Skeletal muscle tissue (tissue), 4 donors: Measurements from ENCODE around the gene HECTD4. TPM values are rescaled to one million over a fixed set of nuclear protein-coding genes. Genes with fewer than 3 reads are reported as not detected.
"Not testable (repeated sequence)": the region's sequence is repeated elsewhere in the genome, so short reads cannot be mapped to it uniquely, and the experiment has no call there.

Experiments used
- H3K27ac ChIP-seq: one replicate; pipeline ENCODE4 v1.7.0; 2013; ENCODE audit warnings: mild to moderate bottlenecking, low read depth, low read length, inconsistent platforms
- H3K27me3 ChIP-seq, 3 donors: one replicate each; pipeline ENCODE4 v1.7.0; 2013; ENCODE audit warnings: low read length in 3 of 3; ENCODE audit not compliant: control insufficient read depth in 3 of 3, insufficient read depth in 3 of 3
- H3K36me3 ChIP-seq, 3 donors: one replicate each; pipeline ENCODE4 v1.7.0; 2013; ENCODE audit warnings: low read length in 3 of 3; ENCODE audit not compliant: control insufficient read depth in 3 of 3, insufficient read depth in 3 of 3
- H3K4me1 ChIP-seq, 3 donors: one replicate each; pipeline ENCODE4 v1.7.0; 2013; ENCODE audit warnings: low read length in 3 of 3, mild to moderate bottlenecking in 3 of 3; ENCODE audit not compliant: control insufficient read depth in 3 of 3, insufficient read depth in 3 of 3
- H3K4me3 ChIP-seq, 3 donors: one replicate each; pipeline ENCODE4 v1.7.0; 2013; ENCODE audit warnings: low read length in 3 of 3
- H3K9ac ChIP-seq, 3 donors: one replicate each; pipeline ENCODE4 v1.7.0; 2013; ENCODE audit warnings: low read length in 3 of 3, mild to moderate bottlenecking in 3 of 3, moderate library complexity in 2 of 3, low read depth in 1 of 3
- H3K9me3 ChIP-seq, 3 donors: one replicate each; pipeline ENCODE4 v1.7.0; 2013; ENCODE audit warnings: low read length in 3 of 3; ENCODE audit not compliant: control insufficient read depth in 3 of 3
- total RNA-seq: library from RNA; depleted of rRNA; stranded (reverse); fragments of >200 nt; gene quantifications from one replicate; pipeline ENCODE4 v1.2.3, GENCODE V29; 2014
- donor health status: Osteomylitis.

The HECTD4 gene
- total RNA-seq, 1 donor from 2014 or later = 63.7 TPM

DNA sequence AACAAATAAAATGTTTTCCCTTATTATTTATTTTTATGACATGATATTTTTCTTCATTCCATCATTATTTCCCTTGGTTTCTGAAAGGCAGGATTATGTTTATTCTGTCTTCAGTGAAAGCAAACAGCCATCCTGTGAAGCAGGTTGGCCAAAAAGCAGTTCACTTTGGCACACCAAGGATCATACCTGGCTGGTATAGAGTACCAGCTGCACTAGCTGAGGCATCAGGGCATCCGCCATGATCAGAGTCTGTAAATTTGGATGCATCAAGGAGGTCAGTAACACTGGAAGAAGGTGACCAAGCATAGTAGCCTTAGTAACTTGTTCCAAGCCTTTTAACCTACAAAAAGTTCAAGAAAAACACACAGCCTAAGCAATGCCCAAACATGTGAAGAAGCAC lies 123.3 kb downstream of the HECTD4 start:
- Histone ChIP-seq H3K4me1 (no peaks in the 10 kb centered on the region), H3K27ac (no peak overlapping the region), H3K4me3 (no peak overlapping the region), H3K36me3 (peaks cover 8 to 51% (median 41%) of the 10 kb centered on the region in 3 donors), H3K27me3 (no peaks in the 10 kb centered on the region), H3K9me3 (no peaks in the 10 kb centered on the region), H3K9ac (no peak overlapping the region)

- Histone ChIP-seq H3K9ac (no peak overlapping the region), H3K4me1 (no peaks in the 10 kb centered on the region), H3K27me3 (no peaks in the 10 kb centered on the region), H3K9me3 (no peaks in the 10 kb centered on the region), H3K27ac (no peak overlapping the region), H3K36me3 (peaks cover 14 to 64% (median 52%) of the 10 kb centered on the region in 3 donors), H3K4me3 (no peak overlapping the region)
Observed at GRCh38 chr12:112256780-112257179, 125.5 kb downstream of the HECTD4 start.

GRCh38 chr12:112252184-112252583 lies 130.0 kb downstream of the HECTD4 start:
- peaks cover 23 to 68% (median 51%) of the 10 kb centered on the region in 3 donors for H3K36me3 ChIP-seq

GRCh38 chr12:112244902-112245301 lies 137.3 kb downstream of the HECTD4 start:
- H3K27me3 ChIP-seq, H3K4me1 ChIP-seq, H3K9ac ChIP-seq, H3K9me3 ChIP-seq, H3K27ac ChIP-seq, H3K4me3 ChIP-seq: not testable (repeated sequence)
- peaks cover 22 to 54% (median 52%) of the 10 kb centered on the region in 3 donors for H3K36me3 ChIP-seq

More at GRCh38 chr12:112252184-112252583, 130.0 kb downstream of the HECTD4 start:
- Histone ChIP-seq H3K9me3 (no peaks in the 10 kb centered on the region), H3K9ac (no peak overlapping the region), H3K4me3 (no peak overlapping the region), H3K4me1 (no peaks in the 10 kb centered on the region), H3K27me3 (no peaks in the 10 kb centered on the region), H3K27ac (no peak overlapping the region)

DNA sequence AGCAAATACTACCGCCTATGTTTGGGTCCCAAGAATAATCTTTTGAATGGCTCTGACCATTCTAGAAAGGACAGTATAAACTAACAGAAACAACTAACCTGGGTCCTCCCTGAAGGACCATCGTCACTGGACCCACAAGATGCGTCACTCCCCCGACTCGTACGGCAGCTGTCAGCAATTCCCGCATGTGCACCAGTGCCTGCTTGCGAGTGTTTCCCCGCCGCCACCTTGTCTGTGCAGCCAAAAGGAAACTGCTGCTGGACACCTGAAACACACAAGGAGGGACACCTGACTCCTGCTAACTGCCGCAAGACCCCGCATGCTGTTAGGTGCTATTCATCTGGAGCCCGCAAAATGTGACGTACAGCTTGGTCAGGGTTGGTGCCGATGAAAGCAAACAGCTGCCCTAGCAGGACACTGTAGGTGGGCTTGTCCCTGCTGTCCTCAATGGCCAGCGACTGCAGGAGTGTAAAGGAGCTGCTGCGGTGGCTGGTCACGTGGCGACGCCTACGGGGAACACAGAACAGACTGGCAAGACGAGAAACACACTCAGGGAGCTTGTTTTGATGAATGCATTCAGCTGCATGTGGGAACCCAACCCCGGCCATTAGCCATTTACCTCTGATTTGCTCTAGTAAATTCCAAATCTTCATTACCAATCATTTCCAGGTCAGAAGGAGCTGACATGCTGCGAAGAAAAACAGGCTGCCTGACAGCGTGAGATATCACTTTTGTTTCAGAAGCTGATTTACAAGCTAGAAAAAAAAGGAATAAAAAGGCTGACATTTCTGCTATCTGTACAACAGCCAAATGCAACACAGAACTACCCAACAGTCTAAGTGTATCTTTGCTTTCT lies 138.7 kb downstream of the HECTD4 start:
- H3K27me3 ChIP-seq = no peaks in the 10 kb centered on the region
- H3K4me3 ChIP-seq = no peak overlapping the region
- no peak overlapping the region for H3K9ac ChIP-seq
- H3K4me1 ChIP-seq = no peaks in the 10 kb centered on the region
- no peaks in the 10 kb centered on the region for H3K9me3 ChIP-seq
- H3K36me3 ChIP-seq = peaks cover 29 to 62% (median 61%) of the 10 kb centered on the region in 3 donors
- H3K27ac ChIP-seq = no peak overlapping the region

GRCh38 chr12:112241176-112241575 lies 141.1 kb downstream of the HECTD4 start:
- Histone ChIP-seq H3K4me1 (no peaks in the 10 kb centered on the region), H3K9me3 (no peaks in the 10 kb centered on the region), H3K4me3 (no peak overlapping the region), H3K9ac (no peak overlapping the region), H3K27me3 (no peaks in the 10 kb centered on the region), H3K36me3 (peaks cover 30 to 66% (median 59%) of the 10 kb centered on the region in 3 donors), H3K27ac (no peak overlapping the region)

DNA sequence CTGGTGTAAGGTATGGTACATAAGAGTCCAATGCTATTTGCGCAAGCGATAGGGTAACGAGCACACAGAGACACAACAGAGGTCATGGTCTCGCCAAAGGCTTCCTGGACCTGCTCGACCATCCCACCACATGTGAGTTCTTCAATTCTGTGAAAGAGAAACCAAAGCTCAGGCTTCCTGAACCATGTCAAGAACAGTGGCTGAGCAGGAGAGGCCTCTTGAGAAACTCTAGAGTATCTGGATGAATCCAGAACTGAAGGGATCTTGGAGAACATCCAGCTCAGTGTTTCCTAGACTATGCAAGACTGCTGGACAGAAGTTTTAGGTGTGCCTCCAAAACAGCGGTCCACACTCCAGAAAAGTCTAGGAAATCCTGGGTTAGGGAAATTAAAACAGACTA lies 142.3 kb downstream of the HECTD4 start:
- H3K9ac ChIP-seq = no peak overlapping the region
- no peak overlapping the region for H3K27ac ChIP-seq
- no peaks in the 10 kb centered on the region for H3K27me3 ChIP-seq
- H3K4me3 ChIP-seq = no peak overlapping the region
- H3K4me1 ChIP-seq = no peaks in the 10 kb centered on the region
- peaks cover 37 to 73% (median 57%) of the 10 kb centered on the region in 3 donors for H3K36me3 ChIP-seq
- no peaks in the 10 kb centered on the region for H3K9me3 ChIP-seq

DNA sequence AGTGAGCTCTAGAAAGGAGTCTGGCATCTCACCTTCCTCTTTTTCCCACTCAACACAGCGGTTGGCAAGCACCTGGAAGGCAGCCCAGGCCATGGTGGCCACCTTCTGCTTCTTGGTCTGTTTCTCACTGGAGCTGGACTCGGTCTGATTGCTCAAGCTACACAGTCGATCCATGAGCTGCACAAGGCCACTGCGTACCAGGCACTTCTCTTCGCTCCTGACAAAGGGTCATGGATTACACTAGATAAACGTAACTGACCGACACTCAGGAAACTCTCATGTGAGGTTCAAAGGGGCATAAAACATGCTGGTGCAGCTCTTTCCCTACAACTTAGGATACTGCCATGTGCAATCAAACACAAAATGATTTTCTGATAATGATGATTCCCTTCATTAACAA lies 143.2 kb downstream of the HECTD4 start:
- Histone ChIP-seq H3K36me3 (peaks cover 42 to 81% (median 61%) of the 10 kb centered on the region in 3 donors), H3K27me3 (no peaks in the 10 kb centered on the region), H3K4me3 (no peak overlapping the region), H3K4me1 (no peaks in the 10 kb centered on the region), H3K27ac (no peak overlapping the region), H3K9ac (no peak overlapping the region), H3K9me3 (no peaks in the 10 kb centered on the region)

DNA sequence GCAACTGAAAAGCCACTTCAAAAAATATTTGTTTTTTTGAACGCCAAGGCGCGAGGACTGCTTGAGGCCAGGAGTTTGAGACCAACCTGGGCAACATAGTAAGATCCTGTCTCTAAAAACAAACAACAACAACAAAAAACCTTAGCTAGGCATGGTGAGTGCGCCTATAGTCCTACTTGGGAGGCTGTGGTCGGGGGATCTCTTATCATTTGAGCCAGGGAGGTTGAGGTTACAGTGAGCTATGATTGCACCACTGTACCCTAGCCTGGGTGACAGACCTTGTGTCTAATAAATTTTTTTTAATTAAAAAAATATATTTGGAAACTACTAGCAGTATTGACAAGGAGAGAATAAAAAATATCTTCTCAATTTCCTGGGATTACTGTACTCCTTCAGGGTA lies 143.8 kb downstream of the HECTD4 start:
- H3K4me3 ChIP-seq = no peak overlapping the region
- H3K9ac ChIP-seq = no peak overlapping the region
- peaks cover 42 to 79% (median 56%) of the 10 kb centered on the region in 3 donors for H3K36me3 ChIP-seq
- no peak overlapping the region for H3K27ac ChIP-seq
- H3K9me3 ChIP-seq = no peaks in the 10 kb centered on the region
- H3K27me3 ChIP-seq = no peaks in the 10 kb centered on the region
- H3K4me1 ChIP-seq = no peaks in the 10 kb centered on the region

DNA sequence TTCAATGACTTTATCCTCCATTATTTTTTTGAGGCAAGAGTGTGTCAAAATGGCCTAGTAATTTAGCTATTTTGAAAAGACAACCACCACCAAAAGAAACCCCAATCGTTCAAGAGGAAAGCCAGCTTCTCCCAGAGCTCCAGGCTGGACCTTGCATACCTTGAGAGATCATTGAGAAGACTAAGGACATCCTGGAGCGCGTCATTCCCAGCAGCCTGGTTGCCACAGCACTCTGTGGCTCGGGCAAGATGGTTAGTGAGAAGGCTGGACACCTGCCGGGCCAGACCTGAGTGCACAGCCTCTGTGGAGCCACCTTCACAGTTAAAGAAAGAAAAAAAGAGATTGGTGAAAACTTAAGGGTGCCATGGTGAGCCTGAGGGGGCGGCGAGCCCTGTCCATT lies 145.4 kb downstream of the HECTD4 start:
- H3K4me1 ChIP-seq = no peaks in the 10 kb centered on the region
- no peak overlapping the region for H3K4me3 ChIP-seq
- no peaks in the 10 kb centered on the region for H3K27me3 ChIP-seq
- no peaks in the 10 kb centered on the region for H3K9me3 ChIP-seq
- H3K27ac ChIP-seq = no peak overlapping the region
- peaks cover 46 to 81% (median 56%) of the 10 kb centered on the region in 3 donors for H3K36me3 ChIP-seq
- H3K9ac ChIP-seq = no peak overlapping the region
